Cardiac fibroblast (primary cell): ENCODE measurements around the gene CTBP1.

ENCODE experiments used
- DNase-seq, 2 donors: peaks; one replicate each; pipeline versions ENCODE4 v3.0.0 to v3.0.0-alpha.2; 2010; ENCODE audit warnings: low read depth in 2 of 2
- H3K4me3 ChIP-seq, 2 donors: replicated peaks in 1 of 2; 1 replicate in 1 of 2; 2 replicates in 1 of 2; pipeline ENCODE4 v1.5.1; 2011; ENCODE audit warnings: low read depth in 2 of 2, low read length in 2 of 2, mild to moderate bottlenecking in 2 of 2, moderate library complexity in 1 of 2
- TF ChIP-seq, protein P1 (sequence below): IDR thresholded peaks from one replicate; pipeline ENCODE4 v1.5.1; 2011; ENCODE audit warnings: low read depth, mild to moderate bottlenecking, low read length, inconsistent platforms

CTBP1 gene

DNA sequence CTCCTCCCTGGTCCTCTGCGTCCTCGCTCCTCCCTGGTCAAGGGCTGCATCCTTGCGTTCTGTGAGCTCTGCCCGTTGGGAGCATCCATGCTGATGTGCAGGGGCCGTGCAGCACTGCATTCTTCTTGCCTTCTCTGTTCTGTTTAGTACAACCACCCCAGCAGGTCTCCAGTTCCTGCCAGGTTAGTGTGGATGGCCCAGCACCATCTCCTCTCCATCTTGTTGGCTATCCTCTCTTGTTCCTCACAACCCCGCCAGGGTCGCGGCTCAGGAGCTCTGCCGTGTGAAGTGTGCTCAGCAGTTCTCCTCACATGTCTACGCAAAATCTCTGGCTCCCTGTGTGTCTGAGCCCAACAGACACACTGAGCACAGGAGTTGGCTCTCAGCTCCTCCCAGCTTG, 30.3 kb upstream of the CTBP1 start:
- TF ChIP-seq, protein P1, sequence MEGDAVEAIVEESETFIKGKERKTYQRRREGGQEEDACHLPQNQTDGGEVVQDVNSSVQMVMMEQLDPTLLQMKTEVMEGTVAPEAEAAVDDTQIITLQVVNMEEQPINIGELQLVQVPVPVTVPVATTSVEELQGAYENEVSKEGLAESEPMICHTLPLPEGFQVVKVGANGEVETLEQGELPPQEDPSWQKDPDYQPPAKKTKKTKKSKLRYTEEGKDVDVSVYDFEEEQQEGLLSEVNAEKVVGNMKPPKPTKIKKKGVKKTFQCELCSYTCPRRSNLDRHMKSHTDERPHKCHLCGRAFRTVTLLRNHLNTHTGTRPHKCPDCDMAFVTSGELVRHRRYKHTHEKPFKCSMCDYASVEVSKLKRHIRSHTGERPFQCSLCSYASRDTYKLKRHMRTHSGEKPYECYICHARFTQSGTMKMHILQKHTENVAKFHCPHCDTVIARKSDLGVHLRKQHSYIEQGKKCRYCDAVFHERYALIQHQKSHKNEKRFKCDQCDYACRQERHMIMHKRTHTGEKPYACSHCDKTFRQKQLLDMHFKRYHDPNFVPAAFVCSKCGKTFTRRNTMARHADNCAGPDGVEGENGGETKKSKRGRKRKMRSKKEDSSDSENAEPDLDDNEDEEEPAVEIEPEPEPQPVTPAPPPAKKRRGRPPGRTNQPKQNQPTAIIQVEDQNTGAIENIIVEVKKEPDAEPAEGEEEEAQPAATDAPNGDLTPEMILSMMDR, result no peak
- H3K4me3 ChIP-seq, result no peak overlapping the region
- no peak for DNase-seq

GRCh38 chr4:1277667-1278665, 29.0 kb upstream of the CTBP1 start:
- TF ChIP-seq, protein P1, result peak; percentile 18
- DNase-seq, result peak; percentile 15 to 33

DNA sequence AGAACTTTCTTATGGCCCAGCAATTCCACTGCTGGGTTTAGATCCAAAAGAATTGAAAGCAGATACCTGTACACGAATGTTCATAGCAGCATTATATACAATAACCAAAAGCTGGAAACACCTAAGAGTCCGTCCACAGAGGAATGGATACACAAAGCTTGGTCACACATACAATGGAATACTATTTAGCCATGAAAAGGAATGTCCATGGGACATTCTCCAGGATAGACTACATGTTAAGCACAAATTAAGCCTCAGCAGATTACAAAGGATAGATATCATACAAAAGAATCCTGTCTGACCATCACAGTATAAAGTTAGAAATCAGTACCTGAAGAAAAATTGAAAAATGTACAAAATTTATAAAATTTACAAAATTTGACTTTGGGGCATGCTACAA, 28.1 kb upstream of the CTBP1 start:
- H3K4me3 ChIP-seq, result no peak overlapping the region
- TF ChIP-seq, protein P1, result no peak
- DNase-seq, result no peak

More at GRCh38 chr4:1277667-1278665, 29.0 kb upstream of the CTBP1 start:
- no peak overlapping the region for H3K4me3 ChIP-seq

DNA sequence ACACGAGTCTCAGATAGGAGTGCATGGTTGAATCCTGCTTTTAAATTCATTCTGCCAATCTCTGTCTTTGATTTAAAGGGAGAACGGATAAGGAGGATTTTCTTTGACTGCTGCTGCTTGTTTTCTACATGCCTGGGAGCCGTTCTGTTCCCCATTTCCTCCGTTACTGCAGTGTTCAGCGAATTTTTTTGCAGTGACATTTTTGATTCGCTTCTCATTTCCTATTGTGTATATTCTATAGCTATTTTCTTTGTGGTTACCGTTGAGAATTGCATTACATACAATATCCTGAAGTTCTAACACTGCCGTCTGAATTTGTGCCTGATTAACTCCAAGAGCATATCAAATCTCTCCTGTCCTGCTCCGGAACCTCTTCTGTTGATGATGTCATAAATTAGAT, 25.9 kb upstream of the CTBP1 start:
- H3K4me3 ChIP-seq, result no peak overlapping the region
- DNase-seq, result no peak
- TF ChIP-seq, protein P1, result no peak

DNA sequence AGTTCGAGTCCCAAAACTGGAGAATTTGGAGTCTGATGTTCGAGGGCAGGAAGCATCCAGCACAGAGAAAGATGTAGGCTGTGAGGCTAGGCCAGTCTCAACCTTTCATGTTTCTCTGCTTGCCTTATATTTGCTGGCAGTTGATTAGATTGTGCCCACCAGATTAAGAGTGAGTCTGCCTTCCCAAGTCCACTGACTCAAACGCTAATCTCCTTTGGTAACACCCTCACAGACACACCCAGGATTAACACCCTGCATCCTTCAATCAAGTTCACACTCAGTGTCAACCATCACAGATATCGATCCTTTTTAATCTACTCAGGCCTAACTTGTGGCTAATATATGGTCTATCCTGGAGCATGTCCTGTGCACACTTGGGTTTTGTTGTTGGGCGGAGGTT, 22.8 kb upstream of the CTBP1 start:
- H3K4me3 ChIP-seq, result no peak overlapping the region
- DNase-seq, result no peak
- TF ChIP-seq, protein P1, result no peak

GRCh38 chr4:1269209-1269608, 20.3 kb upstream of the CTBP1 start:
- no peak overlapping the region for H3K4me3 ChIP-seq
- TF ChIP-seq, protein P1, result no peak
- DNase-seq, result no peak
